PFSK-1 (cell line): Measurements from ENCODE around the gene SLC43A1.

Source experiments
- FOXP2 ChIP-seq: optimal IDR thresholded peaks from 2 replicates; pipeline ENCODE3; 2011; ENCODE audit warnings: borderline replicate concordance, control low read depth, inconsistent platforms; ENCODE audit not compliant: insufficient read depth; ENCODE audit errors: extremely low read length, extremely low read depth
- POLR2AphosphoS5 ChIP-seq: IDR thresholded peaks from 2 replicates; pipeline ENCODE4 v1.6.1; 2012; ENCODE audit warnings: low read depth, mild to moderate bottlenecking, control low read depth, low read length, moderate library complexity
- SIN3A ChIP-seq: IDR thresholded peaks from 2 replicates; pipeline ENCODE4 v1.6.1; 2012; ENCODE audit warnings: mild to moderate bottlenecking, low read length, moderate library complexity, borderline replicate concordance; ENCODE audit not compliant: insufficient read depth
- TAF1 ChIP-seq: IDR thresholded peaks from 2 replicates; pipeline ENCODE4 v1.6.1; 2012; ENCODE audit warnings: low read length, control low read depth, borderline replicate concordance; ENCODE audit not compliant: insufficient read depth
- TF ChIP-seq, protein P1 (sequence below), 2 experiments: IDR thresholded peaks; 2 replicates each; pipeline versions ENCODE4 v1.6.1 to v1.8.0; 2011 to 2012; ENCODE audit warnings: low read depth in 2 of 2, low read length in 2 of 2, control low read depth in 1 of 2, inconsistent platforms in 1 of 2, mild to moderate bottlenecking in 1 of 2, moderate library complexity in 1 of 2; ENCODE audit not compliant: insufficient read depth in 1 of 2

The SLC43A1 gene

DNA sequence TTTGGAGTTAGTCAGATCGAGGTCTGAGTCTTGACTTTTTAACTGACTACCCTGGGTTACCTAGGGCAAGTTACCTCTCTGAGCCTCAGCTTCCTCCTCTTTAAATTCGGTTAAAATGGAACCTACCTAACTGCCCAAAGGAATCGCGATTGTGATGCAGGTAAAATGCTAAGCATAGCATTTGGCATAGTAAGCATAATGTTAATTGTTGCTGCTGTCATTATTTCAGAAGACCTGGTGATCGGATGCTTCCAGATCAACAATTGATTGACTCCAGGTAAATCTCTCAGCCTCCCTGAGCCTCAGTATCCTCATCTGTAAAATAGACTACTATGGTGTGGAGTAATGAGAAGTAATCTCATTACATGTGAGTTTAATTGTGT is 550 bp upstream of the SLC43A1 start:
- TF ChIP-seq SIN3A (no peak), FOXP2 (no peak), POLR2AphosphoS5 (no peak), TAF1 (no peak)
- TF ChIP-seq, protein P1, sequence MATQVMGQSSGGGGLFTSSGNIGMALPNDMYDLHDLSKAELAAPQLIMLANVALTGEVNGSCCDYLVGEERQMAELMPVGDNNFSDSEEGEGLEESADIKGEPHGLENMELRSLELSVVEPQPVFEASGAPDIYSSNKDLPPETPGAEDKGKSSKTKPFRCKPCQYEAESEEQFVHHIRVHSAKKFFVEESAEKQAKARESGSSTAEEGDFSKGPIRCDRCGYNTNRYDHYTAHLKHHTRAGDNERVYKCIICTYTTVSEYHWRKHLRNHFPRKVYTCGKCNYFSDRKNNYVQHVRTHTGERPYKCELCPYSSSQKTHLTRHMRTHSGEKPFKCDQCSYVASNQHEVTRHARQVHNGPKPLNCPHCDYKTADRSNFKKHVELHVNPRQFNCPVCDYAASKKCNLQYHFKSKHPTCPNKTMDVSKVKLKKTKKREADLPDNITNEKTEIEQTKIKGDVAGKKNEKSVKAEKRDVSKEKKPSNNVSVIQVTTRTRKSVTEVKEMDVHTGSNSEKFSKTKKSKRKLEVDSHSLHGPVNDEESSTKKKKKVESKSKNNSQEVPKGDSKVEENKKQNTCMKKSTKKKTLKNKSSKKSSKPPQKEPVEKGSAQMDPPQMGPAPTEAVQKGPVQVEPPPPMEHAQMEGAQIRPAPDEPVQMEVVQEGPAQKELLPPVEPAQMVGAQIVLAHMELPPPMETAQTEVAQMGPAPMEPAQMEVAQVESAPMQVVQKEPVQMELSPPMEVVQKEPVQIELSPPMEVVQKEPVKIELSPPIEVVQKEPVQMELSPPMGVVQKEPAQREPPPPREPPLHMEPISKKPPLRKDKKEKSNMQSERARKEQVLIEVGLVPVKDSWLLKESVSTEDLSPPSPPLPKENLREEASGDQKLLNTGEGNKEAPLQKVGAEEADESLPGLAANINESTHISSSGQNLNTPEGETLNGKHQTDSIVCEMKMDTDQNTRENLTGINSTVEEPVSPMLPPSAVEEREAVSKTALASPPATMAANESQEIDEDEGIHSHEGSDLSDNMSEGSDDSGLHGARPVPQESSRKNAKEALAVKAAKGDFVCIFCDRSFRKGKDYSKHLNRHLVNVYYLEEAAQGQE (IDR thresholded peaks at IDR 0.05; ENCODE audit: insufficient read depth in 1 of 2, low read depth in 2 of 2, low read length in 2 of 2): no peak

GRCh38 chr11:57514538-57515331 is 767 bp downstream of the SLC43A1 start:
- no peak for TF ChIP-seq TAF1
- TF ChIP-seq SIN3A: no peak
- TF ChIP-seq, protein P1 (IDR thresholded peaks at IDR 0.05; ENCODE audit: insufficient read depth in 1 of 2, low read depth in 2 of 2, low read length in 2 of 2): no peak
- TF ChIP-seq FOXP2: no peak
- no peak for TF ChIP-seq POLR2AphosphoS5

DNA sequence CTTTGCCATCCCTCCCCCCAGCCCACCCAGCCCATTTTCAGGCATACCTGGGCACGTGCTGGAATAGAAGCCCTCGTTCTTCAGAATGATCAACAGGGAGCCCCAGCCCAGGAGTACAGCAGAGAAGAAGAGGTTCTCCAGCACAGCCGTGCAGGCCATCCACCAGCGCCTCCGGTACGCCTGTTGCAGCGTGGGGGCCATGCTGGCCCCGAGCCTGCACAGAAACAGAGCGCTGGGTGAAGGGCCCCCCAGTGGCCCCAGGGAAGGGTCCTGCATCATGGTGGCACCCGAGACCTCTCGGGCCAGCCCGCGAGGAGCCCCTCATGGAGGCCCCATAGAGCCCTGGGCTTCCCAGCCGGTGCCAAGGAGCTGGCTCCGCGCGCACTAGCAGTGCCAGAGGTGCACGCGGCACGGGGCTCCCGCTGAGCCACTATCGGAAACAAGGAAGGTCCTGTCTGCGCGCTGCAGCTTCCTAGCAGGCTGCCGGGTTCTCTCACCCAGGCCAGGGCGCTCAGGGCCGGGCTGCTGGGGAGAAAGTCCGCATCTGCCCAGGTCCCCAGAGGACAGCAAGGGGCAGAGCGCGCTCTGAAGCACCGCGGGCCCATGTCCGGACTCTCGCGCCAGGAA is 1.5 kb downstream of the SLC43A1 start:
- TF ChIP-seq TAF1: no peak
- TF ChIP-seq, protein P1 (IDR thresholded peaks at IDR 0.05; ENCODE audit: insufficient read depth in 1 of 2, low read depth in 2 of 2, low read length in 2 of 2): no peak
- TF ChIP-seq SIN3A: no peak
- TF ChIP-seq FOXP2: peak; percentile 11
- no peak for TF ChIP-seq POLR2AphosphoS5

DNA sequence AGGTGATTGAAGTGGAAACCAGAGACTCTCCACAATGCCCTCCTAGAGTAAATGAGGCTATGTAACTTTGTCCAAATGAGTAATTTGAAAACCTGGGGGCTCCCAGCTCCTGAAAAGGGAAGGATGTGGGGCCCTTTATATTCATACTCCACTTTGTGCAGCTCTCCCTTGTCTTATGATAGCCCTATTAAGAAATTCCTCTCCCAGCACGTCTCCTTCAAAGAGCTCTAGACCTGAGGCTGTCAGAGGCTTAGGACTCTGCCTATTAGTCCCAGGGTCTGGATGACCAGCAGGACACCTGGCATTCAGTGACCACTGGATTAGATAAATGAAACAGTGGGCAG is 2.1 kb downstream of the SLC43A1 start:
- no peak for TF ChIP-seq FOXP2
- no peak for TF ChIP-seq TAF1
- TF ChIP-seq, protein P1 (IDR thresholded peaks at IDR 0.05; ENCODE audit: insufficient read depth in 1 of 2, low read depth in 2 of 2, low read length in 2 of 2): no peak
- TF ChIP-seq POLR2AphosphoS5: no peak
- no peak for TF ChIP-seq SIN3A
